Liver (tissue), 3 donors: ENCODE measurements around the gene CMTM1.
"Not testable (repeated sequence)": the region's sequence is repeated elsewhere in the genome, so short reads cannot be mapped to it uniquely, and the experiment has no call there.

Experiments used
- EGR1 ChIP-seq, 2 donors: IDR thresholded peaks; 2 replicates each; pipeline ENCODE4 v1.6.1; 2016 to 2018; ENCODE audit warnings: antibody characterized with exemption in 2 of 2, low read depth in 2 of 2
- FOXA2 ChIP-seq: IDR thresholded peaks from 2 replicates; pipeline ENCODE4 v1.6.1; 2016; ENCODE audit warnings: antibody characterized with exemption
- GABPA ChIP-seq, 2 donors: IDR thresholded peaks in 1 of 2; conservative IDR thresholded peaks in 1 of 2; 2 replicates each; pipeline ENCODE4 v1.6.1; 2016; ENCODE audit warnings: antibody characterized with exemption in 2 of 2, mild to moderate bottlenecking in 1 of 2, moderate library complexity in 1 of 2
- MAX ChIP-seq: IDR thresholded peaks from 2 replicates; pipeline ENCODE4 v1.6.1; 2016; ENCODE audit warnings: antibody characterized with exemption
- RAD21 ChIP-seq, 2 donors: IDR thresholded peaks; 2 replicates each; pipeline ENCODE4 v1.6.1; 2016; ENCODE audit warnings: antibody characterized with exemption in 2 of 2, mild to moderate bottlenecking in 2 of 2
- REST ChIP-seq: IDR thresholded peaks from 2 replicates; pipeline ENCODE4 v1.6.1; 2016; ENCODE audit warnings: antibody characterized with exemption, mild to moderate bottlenecking
- SP1 ChIP-seq: IDR thresholded peaks from 2 replicates; pipeline ENCODE4 v1.6.1; 2018; ENCODE audit warnings: antibody characterized with exemption, mild to moderate bottlenecking
- TAF1 ChIP-seq: conservative IDR thresholded peaks from 2 replicates; pipeline ENCODE4 v1.6.1; 2016; ENCODE audit warnings: antibody characterized with exemption, mild to moderate bottlenecking
- YY1 ChIP-seq: IDR thresholded peaks from 2 replicates; pipeline ENCODE4 v1.6.1; 2016; ENCODE audit warnings: antibody characterized with exemption, mild to moderate bottlenecking
- TF ChIP-seq, protein P1 (sequence below): fragments of 150-350 bp; IDR thresholded peaks from 2 replicates; pipeline ENCODE4 v1.5.1; 2017; ENCODE audit warnings: improper control_type of control experiment, low read depth, low read length; ENCODE audit not compliant: missing input control
- TF ChIP-seq, protein P2 (sequence below): IDR thresholded peaks from 2 replicates; pipeline ENCODE4 v1.6.1; 2016; ENCODE audit warnings: antibody characterized with exemption
- donor health status: healthy.
- donor health status: healthy.

GRCh38 chr16:66567270-66567669, 1.0 kb downstream of the CMTM1 start:
- not testable (repeated sequence) for TF ChIP-seq TAF1; EGR1 (IDR thresholded peaks at IDR 0.05; ENCODE audit: low read depth in 2 of 2); REST; MAX; SP1; FOXA2; RAD21 (IDR thresholded peaks at IDR 0.05); GABPA (IDR thresholded peaks at IDR 0.05 in 1 of 2, conservative IDR thresholded peaks at IDR 0.05 in 1 of 2); YY1
- TF ChIP-seq, protein P1, sequence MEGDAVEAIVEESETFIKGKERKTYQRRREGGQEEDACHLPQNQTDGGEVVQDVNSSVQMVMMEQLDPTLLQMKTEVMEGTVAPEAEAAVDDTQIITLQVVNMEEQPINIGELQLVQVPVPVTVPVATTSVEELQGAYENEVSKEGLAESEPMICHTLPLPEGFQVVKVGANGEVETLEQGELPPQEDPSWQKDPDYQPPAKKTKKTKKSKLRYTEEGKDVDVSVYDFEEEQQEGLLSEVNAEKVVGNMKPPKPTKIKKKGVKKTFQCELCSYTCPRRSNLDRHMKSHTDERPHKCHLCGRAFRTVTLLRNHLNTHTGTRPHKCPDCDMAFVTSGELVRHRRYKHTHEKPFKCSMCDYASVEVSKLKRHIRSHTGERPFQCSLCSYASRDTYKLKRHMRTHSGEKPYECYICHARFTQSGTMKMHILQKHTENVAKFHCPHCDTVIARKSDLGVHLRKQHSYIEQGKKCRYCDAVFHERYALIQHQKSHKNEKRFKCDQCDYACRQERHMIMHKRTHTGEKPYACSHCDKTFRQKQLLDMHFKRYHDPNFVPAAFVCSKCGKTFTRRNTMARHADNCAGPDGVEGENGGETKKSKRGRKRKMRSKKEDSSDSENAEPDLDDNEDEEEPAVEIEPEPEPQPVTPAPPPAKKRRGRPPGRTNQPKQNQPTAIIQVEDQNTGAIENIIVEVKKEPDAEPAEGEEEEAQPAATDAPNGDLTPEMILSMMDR: not testable (repeated sequence)
- TF ChIP-seq, protein P2, sequence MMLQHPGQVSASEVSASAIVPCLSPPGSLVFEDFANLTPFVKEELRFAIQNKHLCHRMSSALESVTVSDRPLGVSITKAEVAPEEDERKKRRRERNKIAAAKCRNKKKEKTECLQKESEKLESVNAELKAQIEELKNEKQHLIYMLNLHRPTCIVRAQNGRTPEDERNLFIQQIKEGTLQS: not testable (repeated sequence)
